ENCODE data around the gene ZNF821. TPM values are rescaled to one million over a fixed set of nuclear protein-coding genes. Genes with fewer than 3 reads are reported as not detected.

The ZNF821 gene
- total RNA-seq, 2 donors from 2014 or later, result 12.1 to 12.8 TPM

DNA sequence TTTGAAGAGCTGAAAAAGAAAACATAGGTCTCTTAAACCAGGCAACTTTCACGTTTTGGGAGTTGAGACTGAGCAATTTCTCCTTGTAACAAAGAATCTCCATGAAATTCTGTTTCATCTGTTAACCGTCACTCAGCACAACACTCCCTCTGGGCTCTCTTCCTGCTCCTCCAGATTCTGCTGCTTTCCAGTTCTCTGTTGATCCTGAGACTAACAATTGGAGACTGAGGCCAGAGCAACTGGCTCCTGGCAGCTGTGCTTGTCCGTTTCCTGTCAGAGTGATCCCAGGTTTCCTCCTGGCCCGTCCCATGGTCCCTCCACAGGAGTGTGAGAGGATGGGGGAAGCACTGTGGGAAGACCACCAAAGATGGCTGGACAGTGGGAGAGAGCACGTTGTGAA lies 43.8 kb upstream of the ZNF821 start:
- H3K9me3 ChIP-seq (ENCODE audit: control insufficient read depth, low read length), result no peaks in the 10 kb centered on the region
- no peaks in the 10 kb centered on the region for H3K27me3 ChIP-seq (ENCODE audit: control insufficient read depth, insufficient read depth, low read length, poor library complexity, severe bottlenecking)
- H3K4me1 ChIP-seq (ENCODE audit: control insufficient read depth, insufficient read depth, low read length), result no peaks in the 10 kb centered on the region
- 91% methylated on average over 4 to 5 of the region's 5 CpGs for WGBS, 2 experiments (ENCODE audit: insufficient coverage in 1 of 2, insufficient read length in 1 of 2)
- H3K36me3 ChIP-seq (ENCODE audit: control insufficient read depth, insufficient read depth, low read length), result peaks cover 96% of the 10 kb centered on the region
- no peak overlapping the region for H3K9ac ChIP-seq (ENCODE audit: extremely low read depth, low read length, poor library complexity, severe bottlenecking)
- DNase-seq, result no peak
- peaks cover 76% of the 10 kb centered on the region for H3K36me3 Mint-ChIP-seq (ENCODE audit: low read depth)
- peak overlapping the region; percentile 73 for H3K27ac Mint-ChIP-seq
- no peaks in the 10 kb centered on the region for H3K9me3 Mint-ChIP-seq
- TF ChIP-seq, protein P1, sequence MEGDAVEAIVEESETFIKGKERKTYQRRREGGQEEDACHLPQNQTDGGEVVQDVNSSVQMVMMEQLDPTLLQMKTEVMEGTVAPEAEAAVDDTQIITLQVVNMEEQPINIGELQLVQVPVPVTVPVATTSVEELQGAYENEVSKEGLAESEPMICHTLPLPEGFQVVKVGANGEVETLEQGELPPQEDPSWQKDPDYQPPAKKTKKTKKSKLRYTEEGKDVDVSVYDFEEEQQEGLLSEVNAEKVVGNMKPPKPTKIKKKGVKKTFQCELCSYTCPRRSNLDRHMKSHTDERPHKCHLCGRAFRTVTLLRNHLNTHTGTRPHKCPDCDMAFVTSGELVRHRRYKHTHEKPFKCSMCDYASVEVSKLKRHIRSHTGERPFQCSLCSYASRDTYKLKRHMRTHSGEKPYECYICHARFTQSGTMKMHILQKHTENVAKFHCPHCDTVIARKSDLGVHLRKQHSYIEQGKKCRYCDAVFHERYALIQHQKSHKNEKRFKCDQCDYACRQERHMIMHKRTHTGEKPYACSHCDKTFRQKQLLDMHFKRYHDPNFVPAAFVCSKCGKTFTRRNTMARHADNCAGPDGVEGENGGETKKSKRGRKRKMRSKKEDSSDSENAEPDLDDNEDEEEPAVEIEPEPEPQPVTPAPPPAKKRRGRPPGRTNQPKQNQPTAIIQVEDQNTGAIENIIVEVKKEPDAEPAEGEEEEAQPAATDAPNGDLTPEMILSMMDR (conservative IDR thresholded peaks at IDR 0.05), result no peak
- H3K4me3 ChIP-seq (ENCODE audit: low read length), result no peak overlapping the region
- no peak overlapping the region for H3K27ac ChIP-seq (ENCODE audit: low read depth, low read length)
- H3K4me1 Mint-ChIP-seq, result peaks cover 5% of the 10 kb centered on the region
- H3K4me3 Mint-ChIP-seq, result no peak overlapping the region
- no peaks in the 10 kb centered on the region for H3K27me3 Mint-ChIP-seq (ENCODE audit: insufficient read depth)

- peaks cover 99% of the 10 kb centered on the region for H3K36me3 ChIP-seq (ENCODE audit: control insufficient read depth, insufficient read depth, low read length)
- TF ChIP-seq, protein P1 (conservative IDR thresholded peaks at IDR 0.05), result no peak
- H3K27me3 Mint-ChIP-seq (ENCODE audit: insufficient read depth), result no peaks in the 10 kb centered on the region
- H3K4me1 ChIP-seq (ENCODE audit: control insufficient read depth, insufficient read depth, low read length), result no peaks in the 10 kb centered on the region
- no peak overlapping the region for H3K9ac ChIP-seq (ENCODE audit: extremely low read depth, low read length, poor library complexity, severe bottlenecking)
- H3K27ac Mint-ChIP-seq, result peak overlapping the region; percentile 73
- WGBS, 2 experiments (ENCODE audit: insufficient coverage in 1 of 2, insufficient read length in 1 of 2), result 96 to 97% methylated on average over 3 of the region's 3 CpGs
- peaks cover 80% of the 10 kb centered on the region for H3K36me3 Mint-ChIP-seq (ENCODE audit: low read depth)
- no peak overlapping the region for H3K4me3 Mint-ChIP-seq
- no peak overlapping the region for H3K27ac ChIP-seq (ENCODE audit: low read depth, low read length)
- no peaks in the 10 kb centered on the region for H3K9me3 ChIP-seq (ENCODE audit: control insufficient read depth, low read length)
- H3K4me1 Mint-ChIP-seq, result peaks cover 5% of the 10 kb centered on the region
- no peak for DNase-seq
- H3K27me3 ChIP-seq (ENCODE audit: control insufficient read depth, insufficient read depth, low read length, poor library complexity, severe bottlenecking), result no peaks in the 10 kb centered on the region
- H3K4me3 ChIP-seq (ENCODE audit: low read length), result no peak overlapping the region
- H3K9me3 Mint-ChIP-seq, result no peaks in the 10 kb centered on the region
Observed at GRCh38 chr16:71927383-71927782, 43.4 kb upstream of the ZNF821 start.

DNA sequence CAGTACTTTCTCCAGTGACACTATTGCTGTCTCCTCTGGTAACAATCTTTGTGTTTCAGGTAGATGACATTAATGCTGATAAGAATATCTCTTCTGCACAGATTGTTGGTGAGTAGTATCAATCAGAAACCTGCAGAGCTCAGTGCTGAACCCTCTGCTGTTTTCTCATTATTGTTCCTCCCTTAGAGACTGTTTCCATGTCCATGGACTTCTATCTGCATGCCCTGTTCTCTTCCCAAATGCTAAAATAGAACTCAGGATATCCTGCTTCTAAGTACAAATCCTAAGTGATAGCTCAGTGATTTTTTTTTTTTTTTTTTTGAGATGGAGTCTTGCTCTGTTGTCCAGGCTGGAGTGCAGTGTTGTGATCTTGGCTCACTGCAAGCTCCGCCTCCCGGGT lies 40.7 kb upstream of the ZNF821 start:
- Mint-ChIP-seq H3K27ac (no peak overlapping the region), H3K9me3 (no peaks in the 10 kb centered on the region), H3K27me3 (ENCODE audit: insufficient read depth) (no peaks in the 10 kb centered on the region), H3K4me1 (peaks cover 5% of the 10 kb centered on the region), H3K36me3 (ENCODE audit: low read depth) (peaks cover 86% of the 10 kb centered on the region), H3K4me3 (no peak overlapping the region)
- no peak overlapping the region for H3K27ac ChIP-seq (ENCODE audit: low read depth, low read length)
- H3K9me3 ChIP-seq (ENCODE audit: control insufficient read depth, low read length), result peaks cover 3% of the 10 kb centered on the region
- H3K4me1 ChIP-seq (ENCODE audit: control insufficient read depth, insufficient read depth, low read length), result no peaks in the 10 kb centered on the region
- H3K27me3 ChIP-seq (ENCODE audit: control insufficient read depth, insufficient read depth, low read length, poor library complexity, severe bottlenecking), result no peaks in the 10 kb centered on the region
- H3K4me3 ChIP-seq (ENCODE audit: low read length), result no peak overlapping the region
- peaks cover 99% of the 10 kb centered on the region for H3K36me3 ChIP-seq (ENCODE audit: control insufficient read depth, insufficient read depth, low read length)
- WGBS, 2 experiments (ENCODE audit: insufficient coverage in 1 of 2, insufficient read length in 1 of 2), result no CpG with 5 or more reads among the region's 2 CpGs
- H3K9ac ChIP-seq (ENCODE audit: extremely low read depth, low read length, poor library complexity, severe bottlenecking), result no peak overlapping the region
- DNase-seq, result no peak
- TF ChIP-seq, protein P1 (conservative IDR thresholded peaks at IDR 0.05), result no peak

All from endodermal cell (in vitro differentiated cells).